H54 (cell line): ENCODE measurements around the gene CNIH2.
A peak's percentile ranks its signal among the peaks of the same experiment; 100 is the strongest.

ENCODE experiments used
- DNase-seq: peaks from one replicate; pipeline ENCODE4 v3.0.0; 2011; ENCODE audit warnings: low spot score, mixed read lengths; ENCODE audit not compliant: insufficient read length
- FAIRE-seq: peaks from 3 replicates; lab custom pipeline; 2011; peaks lifted over from hg19 to GRCh38; lab: Jason Lieb, UNC
- POLR2A ChIP-seq: IDR thresholded peaks from 2 replicates; pipeline ENCODE4 v1.6.1; 2011; ENCODE audit warnings: low read depth, mild to moderate bottlenecking, low read length

The CNIH2 gene

GRCh38 chr11:66264383-66264782 is 13.6 kb upstream of the CNIH2 start:
- TF ChIP-seq POLR2A = no peak
- DNase-seq = no peak
- FAIRE-seq = no peak

GRCh38 chr11:66264914-66265313 is 13.1 kb upstream of the CNIH2 start:
- FAIRE-seq (no peak), DNase-seq (no peak)
- TF ChIP-seq POLR2A = no peak

- DNase-seq (no peak), FAIRE-seq (no peak)
- no peak for TF ChIP-seq POLR2A
These were observed 12.2 kb upstream of the CNIH2 start for GRCh38 chr11:66265531-66266377.

- no peak for DNase-seq
- no peak for FAIRE-seq
- 0 out of 2 replicates have a peak, but pooled peaks have one; percentile 14 for TF ChIP-seq POLR2A
These were observed 11.5 kb upstream of the CNIH2 start for GRCh38 chr11:66266378-66267038.

DNA sequence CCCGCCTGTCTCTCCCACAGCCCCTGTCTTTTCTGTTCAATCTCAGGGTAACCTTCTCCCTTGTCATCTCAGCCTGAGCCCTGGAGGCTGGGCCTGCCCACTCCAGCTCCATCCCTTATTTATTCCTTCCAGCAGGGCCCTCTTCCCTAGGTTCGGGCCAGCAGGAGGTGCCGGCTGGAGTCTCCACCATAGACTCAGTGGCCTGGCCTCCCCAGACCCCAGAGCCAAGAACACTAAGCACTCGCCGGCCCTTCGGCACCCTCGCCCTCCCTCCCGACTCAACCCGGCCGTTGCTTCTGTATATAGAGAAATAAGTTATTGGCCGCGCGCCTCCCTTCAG is 11.0 kb upstream of the CNIH2 start:
- TF ChIP-seq POLR2A = no peak
- no peak for DNase-seq
- FAIRE-seq = no peak

DNA sequence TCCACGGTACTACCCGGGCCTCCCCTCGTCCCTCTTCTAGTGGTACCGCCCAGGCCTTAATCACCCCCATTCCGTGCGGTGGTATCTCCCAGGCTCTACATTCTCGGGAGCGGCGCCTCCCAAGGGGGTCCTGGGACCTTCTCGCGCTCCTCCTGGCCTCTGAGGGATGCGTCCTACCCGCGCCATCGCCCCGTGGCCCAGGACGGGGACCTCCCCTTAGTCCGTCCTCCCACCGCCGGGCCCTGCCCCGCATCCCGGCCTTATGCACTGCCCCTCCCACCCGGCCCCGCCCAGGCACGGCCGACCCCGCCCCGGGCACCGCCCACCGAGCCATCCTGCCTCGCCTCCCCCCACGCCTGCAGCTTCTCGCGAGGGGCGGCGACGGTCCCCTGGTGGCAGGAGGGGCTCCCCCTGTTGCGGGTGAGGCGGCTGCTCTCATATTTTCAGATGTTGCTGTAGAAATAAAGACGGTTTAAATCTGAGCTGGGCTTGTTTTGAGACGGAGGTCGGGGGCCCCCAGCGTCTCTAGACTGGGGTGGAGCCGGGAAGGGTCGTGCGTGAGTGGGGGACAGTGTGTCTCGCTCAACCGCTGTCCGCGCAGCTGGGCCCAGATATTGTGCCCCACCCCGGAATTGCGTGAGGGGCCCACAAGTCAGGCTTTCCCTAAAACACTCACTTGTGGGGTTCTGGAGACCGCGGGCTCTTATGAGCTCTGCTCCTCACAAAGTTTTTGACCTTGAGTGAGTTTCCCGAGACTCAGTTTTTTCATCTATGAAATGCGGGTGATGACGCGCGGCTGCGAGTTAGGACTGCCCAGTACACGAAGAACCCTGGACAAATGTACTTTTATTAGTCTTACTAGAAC is 10.4 kb upstream of the CNIH2 start:
- DNase-seq (peak; percentile 81), FAIRE-seq (no peak)
- no peak; the same call in 1 of the 2 replicates for TF ChIP-seq POLR2A

DNA sequence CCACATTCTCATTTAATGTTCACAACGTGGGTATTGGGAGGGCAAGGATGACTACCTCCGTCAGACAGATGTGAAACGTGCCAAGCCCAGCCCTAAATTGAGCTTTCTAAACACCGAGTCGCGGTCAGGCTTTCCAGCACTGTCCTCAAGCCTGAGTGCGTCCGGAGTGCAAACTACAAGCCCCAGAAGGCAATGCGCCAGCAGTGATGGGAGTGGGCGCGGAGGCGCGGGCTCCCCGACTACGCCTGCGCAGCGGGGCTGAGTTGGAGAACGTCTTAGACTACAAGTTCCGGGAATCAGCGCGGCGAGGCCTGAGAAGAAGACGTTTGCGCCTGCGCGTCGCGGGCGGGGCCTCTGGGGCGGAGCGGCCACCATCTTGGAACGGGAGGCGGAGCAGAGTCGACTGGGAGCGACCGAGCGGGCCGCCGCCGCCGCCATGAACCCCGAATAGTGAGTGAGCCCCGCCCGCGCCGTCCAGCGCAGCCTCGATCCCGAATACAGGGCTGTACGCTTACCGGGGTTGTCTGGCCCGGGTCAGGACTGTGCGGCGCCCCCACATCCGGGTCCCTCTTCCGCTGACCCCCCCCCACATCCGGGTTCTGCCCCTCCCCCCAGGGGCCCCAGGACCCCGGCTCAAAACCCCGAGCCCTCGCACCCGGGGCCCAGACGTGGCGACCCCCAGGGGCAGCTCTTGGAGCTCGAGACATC is 9.6 kb upstream of the CNIH2 start, which contains the start of gene RAB1B:
Gene RAB1B (plus strand): TSS at position 396 of the 708 bp plus-strand sequence. CDS start 41 bp downstream, at position 437.
- 0 out of 2 replicates have a peak, but pooled peaks have one; percentile 43 for TF ChIP-seq POLR2A
- FAIRE-seq (no peak), DNase-seq (peak; percentile 95)

- TF ChIP-seq POLR2A = no peak
- FAIRE-seq (no peak), DNase-seq (no peak)
These were observed 8.7 kb upstream of the CNIH2 start for GRCh38 chr11:66268952-66269905.

DNA sequence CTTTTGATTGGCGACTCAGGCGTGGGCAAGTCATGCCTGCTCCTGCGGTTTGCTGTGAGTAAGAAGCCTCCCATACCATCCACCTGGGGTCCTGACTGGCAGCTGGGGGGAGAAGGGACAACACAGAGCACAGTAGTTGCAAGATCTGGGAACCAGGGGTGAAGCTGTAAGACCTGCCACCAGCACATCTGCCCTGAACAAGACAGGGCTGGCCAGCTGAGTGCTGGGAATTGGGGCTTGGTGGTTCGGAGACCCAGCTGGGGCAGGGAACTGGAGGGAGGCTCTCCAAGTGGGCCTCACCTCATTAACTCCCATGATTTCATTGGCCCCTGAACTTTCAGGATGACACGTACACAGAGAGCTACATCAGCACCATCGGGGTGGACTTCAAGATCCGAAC is 6.2 kb upstream of the CNIH2 start:
- DNase-seq = no peak
- FAIRE-seq = no peak

GRCh38 chr11:66272596-66272995 is 5.4 kb upstream of the CNIH2 start:
- FAIRE-seq (no peak), DNase-seq (no peak)
- TF ChIP-seq POLR2A = no peak

More for the DNA sequence above, 6.2 kb upstream of the CNIH2 start:
- TF ChIP-seq POLR2A = no peak

- DNase-seq (no peak), FAIRE-seq (no peak)
- no peak for TF ChIP-seq POLR2A
These were observed 3.8 kb upstream of the CNIH2 start for GRCh38 chr11:66274219-66274618.

DNA sequence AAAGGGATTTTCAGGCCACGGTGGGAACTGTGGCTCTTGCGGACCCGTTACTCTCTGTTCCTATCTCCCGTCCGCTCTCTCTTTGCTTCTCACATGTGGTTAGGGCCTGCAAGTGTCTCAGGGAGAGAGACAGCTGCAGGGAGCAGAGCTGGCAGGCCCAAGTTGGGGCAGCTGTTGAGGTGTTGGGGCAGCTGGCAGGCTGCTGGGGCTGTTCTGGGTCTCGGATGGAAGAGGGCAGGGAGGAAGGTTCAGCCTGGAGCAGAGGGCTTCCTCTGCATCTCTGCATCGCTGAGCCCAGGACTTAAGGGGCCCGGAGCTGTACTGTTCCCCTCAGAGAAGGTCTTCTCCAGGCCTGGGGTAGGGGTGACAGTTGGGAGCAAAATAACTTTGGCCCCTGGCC is 2.6 kb upstream of the CNIH2 start:
- no peak for TF ChIP-seq POLR2A
- FAIRE-seq (no peak), DNase-seq (no peak)
